H1 (cell line): ENCODE results near the gene SLC19A1. TPM values are rescaled to one million over a fixed set of nuclear protein-coding genes. Genes with fewer than 3 reads are reported as not detected.

ENCODE experiments used
- CTCF ChIA-PET: fragments of 300-600 bp; sonication (Branson Sonifier 250); formaldehyde crosslinking; loops from one replicate; lab custom pipeline; 2021; ENCODE audit not compliant: partially characterized antibody; lab: Charles Lee
- POLR2A ChIA-PET: fragments of 300-600 bp; sonication (Branson Sonifier 250); formaldehyde crosslinking; loops from one replicate; lab custom pipeline; 2021; ENCODE audit warnings: inconsistent platforms; ENCODE audit not compliant: partially characterized antibody; lab: Charles Lee
- DNase-seq, 2 experiments: peaks; one replicate each; pipeline versions ENCODE4 v3.0.0 to v3.0.0-alpha.2; 2010 to 2022; ENCODE audit warnings: low spot score in 2 of 2, low read depth in 1 of 2, mixed read lengths in 1 of 2
- FAIRE-seq: peaks from 2 replicates; lab custom pipeline; 2011; peaks lifted over from hg19 to GRCh38; lab: Jason Lieb, UNC
- H2AFZ ChIP-seq: 2 replicates; pipeline ENCODE4 v1.8.1; 2012; ENCODE audit warnings: low read length, inconsistent platforms
- H2AK5ac ChIP-seq: 2 replicates; pipeline ENCODE4 v1.6.1; 2013; ENCODE audit warnings: low read depth, low read length
- H2BK120ac ChIP-seq: replicated peaks from 2 replicates; pipeline ENCODE3; 2013; ENCODE audit warnings: low read depth, low read length, inconsistent platforms
- H2BK12ac ChIP-seq: 2 replicates; pipeline ENCODE4 v1.6.1; 2013; ENCODE audit warnings: low read depth, low read length
- H2BK15ac ChIP-seq: 2 replicates; pipeline ENCODE4 v1.6.1; 2013; ENCODE audit warnings: low read length
- H2BK20ac ChIP-seq: 2 replicates; pipeline ENCODE4 v1.6.1; 2013; ENCODE audit warnings: low read length
- H2BK5ac ChIP-seq: 2 replicates; pipeline ENCODE4 v1.6.1; 2013; ENCODE audit warnings: low read depth, low read length
- H3K14ac ChIP-seq: 2 replicates; pipeline ENCODE4 v1.6.1; 2013; ENCODE audit warnings: inconsistent platforms; ENCODE audit not compliant: insufficient read length
- H3K18ac ChIP-seq: 2 replicates; pipeline ENCODE4 v1.6.1; 2013; ENCODE audit warnings: low read length; ENCODE audit errors: extremely low read depth
- H3K23ac ChIP-seq: 2 replicates; pipeline ENCODE4 v1.6.1; 2013; ENCODE audit warnings: inconsistent platforms; ENCODE audit not compliant: insufficient read length
- H3K23me2 ChIP-seq: 2 replicates; pipeline ENCODE4 v1.6.1; 2013; ENCODE audit warnings: low read depth, low read length
- H3K27ac ChIP-seq: 2 replicates; pipeline ENCODE4 v1.6.1; 2011; ENCODE audit warnings: low read depth, low read length, inconsistent platforms
- H3K27me3 ChIP-seq, 4 experiments: replicated peaks in 1 of 4; 1 replicate in 1 of 4; 2 replicates in 3 of 4; pipeline versions ENCODE4 v1.6.1 to v1.8.1; 2011 to 2013; ENCODE audit warnings: low read length in 3 of 4, mild to moderate bottlenecking in 3 of 4, inconsistent platforms in 2 of 4, mixed read lengths in 2 of 4, moderate library complexity in 1 of 4; ENCODE audit not compliant: control insufficient read depth in 3 of 4, insufficient read depth in 3 of 4; ENCODE audit errors: extremely low read depth in 1 of 4
- H3K36me3 ChIP-seq, 4 experiments: 2 replicates each; pipeline versions ENCODE4 v1.6.1 to v1.8.1; 2011 to 2013; ENCODE audit warnings: mild to moderate bottlenecking in 4 of 4, low read length in 3 of 4, moderate library complexity in 2 of 4, control low read depth in 1 of 4, inconsistent platforms in 1 of 4; ENCODE audit not compliant: insufficient read depth in 4 of 4, control insufficient read depth in 2 of 4
- H3K4ac ChIP-seq: replicated peaks from 2 replicates; pipeline ENCODE3; 2013; ENCODE audit warnings: low read length, low read depth, mixed read lengths, inconsistent platforms; ENCODE audit not compliant: insufficient read length
- H3K4me1 ChIP-seq, 4 experiments: replicated peaks in 1 of 4; 1 replicate in 1 of 4; 2 replicates in 3 of 4; pipeline versions ENCODE4 v1.6.1 to v1.8.1; 2011 to 2013; ENCODE audit warnings: low read length in 3 of 4, inconsistent platforms in 2 of 4, mixed read lengths in 1 of 4; ENCODE audit not compliant: insufficient read depth in 4 of 4, control insufficient read depth in 3 of 4
- H3K4me2 ChIP-seq, 2 experiments: 2 replicates each; pipeline versions ENCODE4 v1.6.1 to v1.8.1; 2011 to 2013; ENCODE audit warnings: low read depth in 2 of 2, low read length in 2 of 2, control low read depth in 1 of 2, inconsistent platforms in 1 of 2, mild to moderate bottlenecking in 1 of 2; ENCODE audit not compliant: insufficient read depth in 1 of 2
- H3K4me3 ChIP-seq, 4 experiments: fragments of 200-600, 300-600 bp in 1 of 4; sonication (generic), shearing (Covaris generic), sonication (Bioruptor Twin) in 1 of 4; 2 replicates each; pipeline versions ENCODE4 v1.5.1 to v1.8.1; 2011 to 2016; ENCODE audit warnings: low read length in 4 of 4, low read depth in 3 of 4, control low read depth in 2 of 4, inconsistent platforms in 2 of 4, mild to moderate bottlenecking in 2 of 4, mixed read lengths in 1 of 4, moderate library complexity in 1 of 4; ENCODE audit not compliant: insufficient read depth in 2 of 4; ENCODE audit errors: extremely low read depth in 1 of 4
- H3K56ac ChIP-seq: replicated peaks from 2 replicates; pipeline ENCODE3; 2013; ENCODE audit warnings: low read depth, mild to moderate bottlenecking, mixed read lengths, low read length, inconsistent platforms; ENCODE audit not compliant: insufficient read length
- H3K79me1 ChIP-seq: 2 replicates; pipeline ENCODE4 v1.6.1; 2013; ENCODE audit warnings: low read depth, low read length, control low read depth
- H3K79me2 ChIP-seq, 2 experiments: 2 replicates each; pipeline versions ENCODE4 v1.6.1 to v1.8.1; 2012 to 2013; ENCODE audit warnings: low read length in 2 of 2, mild to moderate bottlenecking in 2 of 2, inconsistent platforms in 1 of 2; ENCODE audit not compliant: insufficient read depth in 2 of 2, control insufficient read depth in 1 of 2
- H3K9ac ChIP-seq, 4 experiments: replicated peaks in 1 of 4; 1 replicate in 1 of 4; 2 replicates in 3 of 4; pipeline versions ENCODE4 v1.6.1 to v1.8.1; 2011 to 2013; ENCODE audit warnings: low read depth in 3 of 4, low read length in 3 of 4, control low read depth in 2 of 4, mild to moderate bottlenecking in 2 of 4, moderate library complexity in 2 of 4, inconsistent platforms in 1 of 4; ENCODE audit errors: extremely low read depth in 1 of 4
- H3K9me3 ChIP-seq, 2 experiments: 2 replicates each; pipeline versions ENCODE4 v1.6.1 to v1.8.1; 2012 to 2013; ENCODE audit warnings: mild to moderate bottlenecking in 2 of 2, moderate library complexity in 2 of 2, control low read depth in 1 of 2, inconsistent platforms in 1 of 2, low read depth in 1 of 2, low read length in 1 of 2, mixed read lengths in 1 of 2; ENCODE audit not compliant: insufficient read depth in 2 of 2
- H4K20me1 ChIP-seq, 2 experiments: replicated peaks in 1 of 2; 2 replicates each; pipeline versions ENCODE3 to v1.8.1; 2011 to 2013; ENCODE audit warnings: inconsistent platforms in 2 of 2, low read length in 2 of 2, mild to moderate bottlenecking in 1 of 2; ENCODE audit not compliant: insufficient read depth in 2 of 2, control insufficient read depth in 1 of 2
- H4K5ac ChIP-seq: 2 replicates; pipeline ENCODE4 v1.6.1; 2013; ENCODE audit warnings: low read length, low read depth, mixed read lengths, inconsistent platforms; ENCODE audit not compliant: insufficient read length
- H4K8ac ChIP-seq: 2 replicates; pipeline ENCODE4 v1.8.0; 2013; ENCODE audit warnings: mild to moderate bottlenecking, moderate library complexity, low read length, inconsistent platforms; ENCODE audit not compliant: insufficient read depth; ENCODE audit errors: extremely low read depth
- H4K91ac ChIP-seq: replicated peaks from 2 replicates; pipeline ENCODE3; 2013; ENCODE audit warnings: low read length, mixed read lengths, inconsistent platforms; ENCODE audit not compliant: insufficient read length
- ASH2L ChIP-seq: fragments of 200-600, 300-600 bp; sonication (generic); IDR thresholded peaks from one replicate; pipeline ENCODE4 v1.7.1; 2017; ENCODE audit warnings: low read length
- CHD1 ChIP-seq: IDR thresholded peaks from 2 replicates; pipeline ENCODE4 v1.6.1; 2012; ENCODE audit warnings: low read depth, low read length, improper control_type of control experiment
- EP300 ChIP-seq, 2 experiments: IDR thresholded peaks; 1 replicate in 1 of 2; 2 replicates in 1 of 2; pipeline ENCODE4 v1.6.1; 2011 to 2012; ENCODE audit warnings: low read depth in 2 of 2, low read length in 2 of 2, mild to moderate bottlenecking in 2 of 2, borderline replicate concordance in 1 of 2, inconsistent platforms in 1 of 2, moderate library complexity in 1 of 2
- FOSL1 ChIP-seq: IDR thresholded peaks from 2 replicates; pipeline ENCODE4 v1.6.1; 2011; ENCODE audit warnings: mild to moderate bottlenecking, low read depth, low read length, moderate library complexity; ENCODE audit not compliant: insufficient read depth
- KDM5A ChIP-seq: fragments of 200-600 bp; IDR thresholded peaks from 2 replicates; pipeline ENCODE4 v1.7.1; 2012; ENCODE audit warnings: mild to moderate bottlenecking, low read length, inconsistent platforms, mixed read lengths
- NRF1 ChIP-seq: IDR thresholded peaks from 2 replicates; pipeline ENCODE4 v1.6.1; 2011; ENCODE audit warnings: mild to moderate bottlenecking, low read depth, low read length, improper control_type of control experiment
- POLR2AphosphoS5 ChIP-seq: IDR thresholded peaks from 2 replicates; pipeline ENCODE4 v1.6.1; 2011; ENCODE audit warnings: low read depth, low read length
- SIN3A ChIP-seq, 2 experiments: IDR thresholded peaks in 1 of 2; conservative IDR thresholded peaks in 1 of 2; 2 replicates each; pipeline ENCODE4 v1.6.1; 2011 to 2012; ENCODE audit warnings: low read length in 2 of 2, improper control_type of control experiment in 1 of 2, low read depth in 1 of 2, mild to moderate bottlenecking in 1 of 2
- WGBS, 2 experiments: shearing (Covaris generic) in 1 of 2; methylation state at CpG; one replicate each; pipeline versions ENCODE4 v1.1.6 to v1.1.7; 2013 to 2015; ENCODE audit warnings: low lambda C conversion rate in 2 of 2, mixed read lengths in 2 of 2, inconsistent platforms in 1 of 2, low coverage in 1 of 2, missing lambda C conversion rate in 1 of 2; ENCODE audit not compliant: insufficient replicate concordance in 2 of 2, insufficient coverage in 1 of 2, insufficient read length in 1 of 2; ENCODE audit errors: extremely low coverage in 1 of 2, missing lambda C conversion rate in 1 of 2; 5-methylcytosine and 5-hydroxymethylcytosine counted together
- polyA plus RNA-seq, 7 experiments: library from polyadenylated mRNA; depleted of rRNA in 3 of 7; stranded (reverse) in 5 of 7; unstranded in 2 of 7; fragments of >200 nt in 5 of 7; fragments of 200-250 nt in 2 of 7; gene quantifications; 1 replicate in 5 of 7; 2 replicates in 1 of 7; 4 replicates in 1 of 7; pipeline versions ENCODE4 v1.2.1 to v1.2.3, GENCODE V29; 2011 to 2013; ENCODE audit warnings: missing spikeins in 2 of 7, mixed read lengths in 2 of 7
- total RNA-seq: library from RNA; stranded (reverse); fragmentation: NEBNext Ultra II Directional; extraction: Animal tissue kit (Norgen Biotek cat#: 25700); gene quantifications from 2 replicates; pipeline ENCODE4 v1.2.1, GENCODE V29; 2021

The SLC19A1 gene
- total and polyA plus RNA-seq, 2 of the 8 experiments (the other 6 are each of a cell fraction or from before 2014, with no cell fraction given) = 31.6 to 43.8 TPM

DNA sequence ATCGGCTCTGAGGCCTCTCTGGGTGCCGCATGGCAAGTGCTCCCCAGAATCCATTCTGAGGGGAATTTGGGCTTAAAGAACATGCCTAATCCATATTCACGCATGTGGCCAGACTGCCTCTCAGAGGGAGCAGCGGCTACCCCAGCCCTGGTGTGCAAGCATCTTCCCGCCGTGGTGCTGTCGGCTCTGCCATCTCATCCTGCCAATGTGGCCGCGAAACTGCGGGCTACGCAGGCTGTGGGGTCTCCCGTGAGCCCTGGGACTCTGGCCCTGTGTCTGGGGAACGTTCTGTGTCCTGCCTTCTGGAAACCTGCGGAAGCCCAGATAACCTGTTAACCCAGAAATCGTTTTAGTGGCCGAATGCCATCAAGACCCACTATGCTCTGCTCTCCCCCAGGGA lies 60.7 kb downstream of the SLC19A1 start:
- Histone ChIP-seq H3K56ac (no peak overlapping the region), H2BK120ac (no peak overlapping the region), H3K4me2 (no peak overlapping the region), H3K4me1 (no peaks in the 10 kb centered on the region), H3K9ac (no peak overlapping the region), H2BK5ac (peak overlapping the region; percentile 44; the same call in 1 of the 2 replicates), H4K5ac (no peak overlapping the region), H3K27ac (no peak overlapping the region), H3K4me3 (no peak overlapping the region), H2AFZ (no peak overlapping the region), H3K79me1 (peaks cover 2% of the 10 kb centered on the region; the same call in 1 of the 2 replicates), H3K14ac (no peak overlapping the region), H3K23ac (no peak overlapping the region), H2BK12ac (no peak overlapping the region), H4K8ac (no peak overlapping the region), H3K27me3 (no peaks in the 10 kb centered on the region), H4K91ac (no peak overlapping the region), H3K36me3 (peaks cover 14 to 70% (median 44%) of the 10 kb centered on the region in 4 experiments), H3K79me2 (no peaks in the 10 kb centered on the region), H2BK15ac (no peak overlapping the region), H3K18ac (no peak overlapping the region), H3K4ac (no peak overlapping the region), H4K20me1 (peaks cover 8 to 20% of the 10 kb centered on the region in 2 experiments), H2BK20ac (no peak overlapping the region), H3K9me3 (peaks cover 3 to 4% of the 10 kb centered on the region in 2 experiments; a peak in 2 of 4 replicates), H2AK5ac (no peak overlapping the region), H3K23me2 (peaks cover 4% of the 10 kb centered on the region)
- TF ChIP-seq POLR2AphosphoS5 (no peak), KDM5A (no peak), SIN3A (conservative IDR thresholded peaks at IDR 0.05 in 1 of 2, IDR thresholded peaks at IDR 0.05 in 1 of 2; ENCODE audit: low read depth in 1 of 2, low read length in 2 of 2) (no peak), EP300 (IDR thresholded peaks at IDR 0.05; ENCODE audit: borderline replicate concordance in 1 of 2, low read depth in 2 of 2, low read length in 2 of 2) (no peak), ASH2L (no peak), CHD1 (no peak), NRF1 (no peak), FOSL1 (no peak)
- POLR2A ChIA-PET = no interaction called here
- FAIRE-seq (no peak), DNase-seq (no peak)
- WGBS, 2 experiments = 95% methylated on average over 16 of the region's 16 CpGs; no CpG with 5 or more reads in 1 of the 2 experiments
- CTCF ChIA-PET = no interaction called here
